ENCODE data around the gene SLIT1. TPM values are rescaled to one million over a fixed set of nuclear protein-coding genes. Genes with fewer than 3 reads are reported as not detected.

The SLIT1 gene
- total RNA-seq, 1 donor from 2014 or later: 0.08 TPM

DNA sequence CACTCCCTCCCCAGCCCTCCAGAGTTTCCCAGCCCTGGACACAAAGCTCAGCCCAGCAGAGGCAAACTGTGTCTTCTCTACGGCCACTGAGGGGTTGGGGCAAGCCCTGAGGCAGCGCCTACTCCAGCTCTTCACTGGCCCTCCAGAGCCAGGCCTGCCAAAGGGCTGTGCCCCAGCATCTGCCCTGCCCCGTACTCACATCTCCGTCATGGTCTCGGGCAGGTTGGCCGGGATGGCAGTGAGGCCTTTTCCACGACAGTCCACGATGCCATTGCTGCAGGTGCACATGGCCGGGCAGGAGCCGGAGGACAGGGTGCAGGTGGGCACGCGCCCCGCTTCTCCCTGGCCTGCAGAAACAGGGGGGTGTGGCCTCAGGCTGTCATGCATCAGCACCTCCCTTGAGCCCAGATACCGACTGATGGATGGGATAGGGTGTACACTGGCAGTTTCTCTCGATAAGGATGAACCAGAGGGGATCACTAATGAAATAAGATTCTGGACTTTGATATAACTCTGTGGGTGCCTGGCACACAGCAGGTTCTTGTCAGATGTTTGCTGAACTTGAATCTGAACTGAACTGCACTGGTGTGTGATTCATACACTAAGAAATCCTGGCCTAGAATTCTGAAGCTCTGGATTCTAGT is 125.2 kb downstream of the SLIT1 start:
- no peak for ATAC-seq
- intact Hi-C loops (cut with DNase I): no loop called here

DNA sequence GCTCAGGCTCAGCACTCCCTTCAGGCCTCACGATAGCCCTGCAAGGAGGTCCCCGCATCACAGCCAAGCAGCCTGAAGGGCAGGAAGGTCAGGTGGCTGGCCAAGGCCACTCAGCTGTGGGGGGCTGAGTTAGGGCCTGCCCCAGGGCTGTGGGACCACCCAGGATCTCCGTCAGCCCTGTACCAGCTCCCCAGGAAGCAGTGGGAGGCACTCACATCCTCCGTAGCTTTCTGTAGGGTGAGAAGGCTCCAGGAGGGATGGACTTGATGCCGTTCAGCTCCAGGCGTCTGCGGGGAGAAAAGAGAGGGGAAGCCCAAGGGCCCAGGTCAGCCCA is 125.9 kb downstream of the SLIT1 start:
- intact Hi-C loops (cut with DNase I): no loop called here
- no peak for ATAC-seq

More for the DNA sequence above, 125.2 kb downstream of the SLIT1 start:
- DNase-seq (ENCODE audit: missing footprints): no peak

DNA sequence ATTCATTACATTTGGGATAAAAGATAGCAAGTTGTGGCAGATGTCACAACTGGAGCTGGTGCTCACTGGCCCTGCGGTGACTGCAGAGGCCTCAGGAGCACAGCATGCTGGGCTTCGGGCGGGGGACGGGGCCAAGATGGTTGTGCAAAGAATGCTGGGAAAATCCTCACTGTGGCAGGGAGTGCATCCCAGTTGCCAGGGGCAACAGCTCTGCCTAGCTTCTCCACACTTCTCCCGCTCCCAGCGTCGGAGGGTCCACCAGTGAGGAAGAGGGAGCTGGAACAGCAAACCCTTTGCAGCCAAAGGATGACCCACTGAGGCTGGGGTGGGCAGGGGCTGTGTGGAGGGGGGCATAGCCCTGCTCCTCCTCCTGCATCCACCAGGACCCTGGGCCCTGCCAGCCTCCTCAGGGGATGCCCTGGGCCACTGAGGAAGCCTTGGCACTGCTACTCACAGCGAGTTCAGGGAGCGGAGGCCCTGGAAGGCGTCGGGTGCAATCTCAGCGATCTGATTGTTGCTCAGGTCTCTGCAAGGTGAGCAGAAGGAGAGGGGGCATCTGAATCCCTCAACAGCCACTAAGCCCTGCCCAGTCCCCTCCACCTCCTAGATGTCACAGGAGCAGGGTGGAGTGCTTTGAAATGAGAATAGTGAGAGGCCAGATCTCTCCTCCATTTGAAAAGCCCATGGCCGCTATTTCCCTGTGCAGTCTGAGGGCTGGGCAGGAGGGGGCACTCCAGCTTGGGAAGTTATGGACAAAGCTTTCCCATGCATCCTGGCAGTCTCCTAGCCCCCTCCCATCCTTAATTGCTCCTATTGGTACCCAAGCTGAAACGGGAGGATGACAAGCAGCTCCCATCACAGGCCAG is 126.5 kb downstream of the SLIT1 start:
- DNase-seq (ENCODE audit: missing footprints) (no peak), ATAC-seq (no peak)
- intact Hi-C loops (cut with DNase I): no loop called here

More for the DNA sequence above, 125.9 kb downstream of the SLIT1 start:
- no peak for DNase-seq (ENCODE audit: missing footprints)

DNA sequence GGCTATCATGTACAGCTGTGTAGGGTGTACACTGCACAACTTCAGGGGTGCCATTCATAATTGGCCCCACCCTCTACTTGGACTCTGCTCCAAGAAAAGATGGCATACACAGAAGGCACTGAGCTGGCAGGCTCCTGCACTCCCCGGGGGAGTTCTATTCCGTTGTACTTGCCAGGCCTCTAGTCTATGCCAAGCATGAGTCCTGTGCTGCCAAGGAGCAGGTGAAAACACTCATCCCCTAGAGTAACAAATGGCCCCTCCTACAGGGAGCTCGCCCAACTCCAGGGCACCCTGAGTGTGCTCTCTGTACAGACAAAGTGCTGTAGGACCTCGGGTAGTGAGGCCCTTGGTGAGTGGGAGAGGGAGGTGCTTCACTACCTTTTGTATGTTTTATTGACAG is 127.2 kb downstream of the SLIT1 start:
- peak; percentile 82 for ATAC-seq
- intact Hi-C loops (cut with DNase I): no loop called here
- DNase-seq (ENCODE audit: missing footprints): no peak

DNA sequence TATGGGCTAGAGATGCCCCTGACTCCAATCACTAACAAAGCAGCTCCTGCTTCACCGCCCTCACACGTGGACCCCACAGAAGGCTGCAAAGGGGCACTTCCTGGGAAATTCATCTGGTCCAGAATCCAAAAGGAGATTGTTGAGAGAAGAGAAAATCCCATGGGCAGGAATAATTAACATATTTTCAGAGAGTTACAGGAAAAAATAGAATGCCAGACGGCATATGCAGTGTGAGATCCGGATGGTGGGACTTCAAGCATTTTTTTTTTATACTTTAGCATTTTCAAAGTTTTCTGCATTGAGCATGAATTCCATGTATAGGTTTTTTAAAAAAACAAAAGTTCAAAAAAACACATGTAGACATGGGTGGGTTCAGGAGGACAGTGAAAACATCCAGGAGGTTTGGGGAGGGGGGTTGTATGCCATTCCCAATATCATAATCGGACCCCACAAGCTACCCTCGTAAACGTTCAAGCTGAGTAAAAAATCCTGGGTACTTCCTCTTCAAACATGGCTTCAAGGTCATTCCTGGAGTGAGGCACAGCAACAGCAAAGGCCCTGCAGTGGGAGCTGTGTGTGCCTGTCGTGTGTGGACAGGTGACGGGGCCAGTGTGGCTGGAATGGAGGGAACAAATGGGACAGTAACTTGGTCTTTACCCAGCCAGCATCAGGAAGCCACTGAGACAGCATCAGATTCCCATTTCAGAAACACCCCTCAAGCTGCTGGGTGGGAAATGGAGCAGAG is 128.1 kb downstream of the SLIT1 start:
- ATAC-seq (no peak), DNase-seq (ENCODE audit: missing footprints) (no peak)
- intact Hi-C loops (cut with DNase I): no loop called here

DNA sequence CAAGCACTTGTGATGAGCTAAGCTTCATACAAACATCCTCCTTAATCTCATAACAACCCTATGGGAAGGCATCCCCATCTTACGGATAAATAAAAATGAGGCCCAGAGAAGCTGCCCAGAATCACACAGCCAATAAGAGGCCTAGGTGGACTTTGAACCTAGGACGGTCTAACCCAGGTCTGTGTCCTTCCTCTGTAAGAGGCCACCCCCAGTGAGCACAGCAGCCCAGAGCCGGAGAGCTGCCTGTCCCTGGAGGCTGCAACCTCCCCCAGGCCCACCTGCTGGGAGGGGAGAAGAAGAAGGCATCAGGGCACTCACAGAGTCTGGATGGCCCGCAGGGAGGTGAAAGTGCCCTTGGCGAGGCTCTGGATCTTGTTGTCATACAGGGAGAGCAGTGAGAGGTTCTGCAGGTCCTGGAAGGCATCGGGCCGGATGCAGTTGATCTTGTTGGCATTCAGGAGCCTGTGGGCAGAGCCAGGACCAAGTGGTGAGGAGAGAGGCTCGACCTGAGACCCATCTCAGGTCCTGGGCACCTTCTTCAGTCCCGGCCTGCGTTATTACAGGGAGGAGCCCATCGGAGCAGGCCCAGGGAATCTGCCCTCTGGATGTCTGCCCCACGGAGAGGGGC is 129.6 kb downstream of the SLIT1 start:
- intact Hi-C loops (cut with DNase I): no loop called here
- ATAC-seq (no peak), DNase-seq (ENCODE audit: missing footprints) (no peak)

DNA sequence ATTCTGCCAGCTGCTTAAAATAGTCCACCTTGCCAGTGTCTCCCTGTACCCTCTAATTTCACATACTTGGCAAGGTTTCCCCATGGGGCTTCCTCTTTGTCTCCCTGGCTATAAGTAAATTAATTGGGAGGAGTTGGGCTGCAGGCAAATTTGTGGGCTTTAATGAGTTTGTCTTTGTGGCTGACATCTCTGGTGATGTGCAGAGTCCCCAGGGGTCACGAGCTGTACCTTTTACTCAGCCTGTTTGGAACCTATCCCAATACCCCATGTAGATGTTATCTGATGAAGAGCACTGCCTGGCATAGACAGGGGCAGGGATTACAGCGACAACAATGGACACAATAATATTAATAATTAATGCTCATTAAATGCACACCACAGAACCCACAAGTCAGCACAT is 132.5 kb downstream of the SLIT1 start:
- ATAC-seq (no peak), DNase-seq (ENCODE audit: missing footprints) (no peak)
- intact Hi-C loops (cut with DNase I): no loop called here

DNA sequence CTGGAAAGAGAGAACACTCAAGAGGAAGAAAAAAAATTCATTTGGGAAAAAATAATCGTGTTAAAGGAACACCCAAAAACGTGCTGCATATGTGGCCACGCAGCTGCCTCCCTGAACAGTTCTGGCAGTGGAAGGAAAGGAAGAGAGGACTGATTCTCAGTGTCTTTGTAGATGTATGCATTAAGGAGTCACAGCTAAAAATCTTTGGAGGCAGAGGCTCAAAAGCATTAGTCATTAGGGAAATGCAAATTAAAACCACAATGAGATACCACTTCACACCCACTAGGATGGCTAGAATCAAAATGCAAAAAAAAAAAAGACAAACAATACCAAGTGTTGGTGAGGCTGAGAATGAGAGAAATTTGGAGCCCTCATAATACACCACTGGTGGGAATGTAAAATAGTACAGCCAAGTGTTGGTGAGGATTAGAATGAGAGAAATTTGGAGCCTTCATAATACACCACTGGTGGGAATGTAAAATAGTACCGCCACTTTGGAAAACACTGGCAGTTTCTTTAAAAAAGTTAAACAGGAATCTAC is 134.7 kb downstream of the SLIT1 start:
- DNase-seq (ENCODE audit: missing footprints) (no peak), ATAC-seq (no peak)
- intact Hi-C loops (cut with DNase I): no loop called here

DNA sequence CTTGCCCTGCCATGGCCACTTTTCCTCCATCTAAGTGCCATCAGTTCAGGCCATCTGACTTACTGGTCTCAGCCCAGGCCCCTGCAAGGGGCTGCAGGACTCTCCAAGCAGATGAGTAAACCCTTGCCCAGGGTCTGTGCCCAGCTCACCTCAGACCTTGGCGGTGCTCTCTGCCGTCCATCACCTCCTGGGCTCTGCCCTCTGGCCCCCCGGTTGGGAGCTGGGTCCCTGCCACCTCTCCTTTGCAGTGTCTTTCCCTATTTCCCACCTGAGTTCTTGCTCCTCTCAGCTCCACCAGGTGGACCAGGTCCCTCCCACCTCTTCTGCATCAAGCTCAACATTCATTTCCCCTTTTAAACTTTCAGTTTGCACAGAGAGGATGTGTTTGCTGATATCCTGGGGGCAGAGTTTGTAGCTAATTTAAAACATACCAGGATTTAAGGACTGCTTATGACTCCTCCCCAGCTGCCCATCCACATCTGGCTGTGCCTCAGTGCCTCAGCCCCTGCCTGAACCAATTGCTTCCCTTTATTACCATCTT is 135.5 kb downstream of the SLIT1 start:
- intact Hi-C loops (cut with DNase I): no loop called here
- DNase-seq (ENCODE audit: missing footprints): no peak
- ATAC-seq: no peak

DNA sequence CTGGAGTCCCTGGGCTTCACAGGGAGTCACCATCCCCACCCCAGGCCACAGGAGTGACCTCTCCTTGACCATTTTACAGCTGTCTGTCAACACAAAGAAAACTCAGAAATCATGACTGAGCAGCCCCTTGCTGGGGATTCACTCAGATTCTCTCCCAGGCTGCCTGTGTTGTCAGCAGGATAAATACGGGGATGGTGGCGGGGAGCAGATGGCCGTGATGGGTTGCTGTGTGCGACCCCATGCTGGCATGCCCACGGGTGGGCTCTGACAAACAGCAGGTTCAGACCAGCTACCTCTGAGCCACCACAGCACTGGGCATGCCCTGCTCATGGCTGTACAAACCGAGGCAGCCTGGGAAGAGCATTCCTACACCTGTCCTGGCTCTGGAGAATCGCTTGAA is 136.1 kb downstream of the SLIT1 start:
- intact Hi-C loops (cut with DNase I): no loop called here
- ATAC-seq: no peak

DNA sequence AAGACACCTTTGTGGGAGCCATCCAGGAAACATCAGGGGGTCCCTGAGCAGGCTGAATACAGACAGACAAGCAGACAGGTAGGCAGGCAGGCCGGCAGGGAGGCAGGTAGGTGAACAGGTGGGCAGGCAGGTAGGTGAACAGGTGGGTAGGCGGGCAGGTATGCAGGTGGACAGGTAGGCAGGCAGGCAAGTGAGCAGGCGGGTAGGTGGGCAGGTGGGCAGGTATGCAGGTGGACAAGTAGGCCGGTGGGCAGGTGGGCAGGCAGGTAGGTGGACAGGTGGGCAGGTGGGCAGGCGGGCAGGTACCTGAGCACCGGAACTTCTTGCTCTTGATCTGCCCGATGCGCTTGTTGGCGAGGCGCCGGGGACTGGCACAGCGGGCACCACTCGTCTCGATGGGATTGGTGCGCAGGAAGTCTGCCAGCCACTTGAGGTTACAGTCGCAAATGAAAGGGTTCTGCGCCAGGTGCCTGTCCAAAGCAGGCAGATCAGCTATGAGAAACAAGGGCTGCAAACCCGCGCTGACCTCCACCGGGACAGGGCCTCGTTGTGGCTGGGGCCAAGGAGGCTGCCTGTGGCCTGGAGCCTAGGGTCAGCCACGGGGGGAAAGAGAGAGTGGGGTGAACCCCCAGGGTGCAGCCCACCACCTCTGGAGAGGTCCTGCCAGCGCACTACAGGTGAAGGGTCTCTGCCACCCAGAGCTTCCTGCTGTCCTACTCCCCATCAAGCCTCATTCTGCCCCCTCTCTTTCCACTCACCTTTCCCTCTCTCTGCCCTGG is 136.9 kb downstream of the SLIT1 start:
- DNase-seq (ENCODE audit: missing footprints) (no peak), ATAC-seq (no peak)
- intact Hi-C loops (cut with DNase I): no loop called here

More for the DNA sequence above, 136.1 kb downstream of the SLIT1 start:
- DNase-seq (ENCODE audit: missing footprints): no peak

DNA sequence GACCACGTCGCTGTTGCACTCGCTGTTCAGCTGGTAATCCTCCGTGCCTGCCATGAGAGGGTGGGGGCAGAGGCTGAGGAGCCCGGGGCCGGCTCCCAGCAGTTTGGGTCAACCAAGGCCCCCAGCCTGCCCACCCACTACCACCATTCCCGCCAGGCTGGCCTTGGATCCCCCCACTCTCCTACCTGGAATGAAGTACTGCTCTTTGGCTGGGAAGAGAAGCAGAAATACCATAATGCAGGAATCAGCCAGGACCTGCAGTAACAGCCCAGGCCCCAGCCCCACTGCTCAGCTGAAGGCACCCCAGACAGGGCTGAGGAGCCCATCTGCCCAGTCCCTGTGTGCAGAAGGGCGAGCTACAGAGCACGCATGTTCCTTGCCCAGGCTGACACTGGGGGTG is 138.0 kb downstream of the SLIT1 start:
- ATAC-seq: no peak
- intact Hi-C loops (cut with DNase I): no loop called here
- no peak for DNase-seq (ENCODE audit: missing footprints)

DNA sequence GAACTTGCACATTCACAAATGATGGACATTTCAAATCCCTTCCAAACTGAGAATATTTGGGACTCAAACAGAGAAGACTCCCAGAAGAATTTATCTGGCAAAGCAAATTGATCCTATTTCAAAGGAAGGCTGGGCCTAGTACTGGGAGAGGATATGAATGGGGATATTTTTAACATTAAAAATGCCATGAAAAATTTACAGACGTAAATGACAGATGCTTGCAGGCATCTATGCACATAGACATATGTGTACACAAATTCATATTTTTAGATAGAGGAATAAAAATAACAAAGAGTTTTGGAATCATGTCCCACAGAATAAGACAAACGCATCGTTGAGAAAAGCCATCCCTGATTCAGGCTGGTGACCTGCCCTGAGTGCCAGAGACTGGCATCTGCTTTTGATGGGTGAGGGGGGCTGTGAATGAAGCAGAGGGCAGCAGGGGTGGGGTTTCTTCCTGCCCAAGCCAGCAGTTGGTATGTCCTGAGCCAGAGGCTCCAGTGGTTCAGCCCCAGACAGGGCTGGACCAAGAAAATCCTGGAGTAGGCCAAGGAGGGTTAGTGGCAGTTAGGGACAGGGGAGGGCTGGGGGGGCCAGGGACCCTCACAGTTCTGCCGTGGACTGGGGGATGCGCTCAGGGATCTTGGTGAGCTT is 138.5 kb downstream of the SLIT1 start:
- no peak for DNase-seq (ENCODE audit: missing footprints)
- no peak for ATAC-seq
- intact Hi-C loops (cut with DNase I): no loop called here

DNA sequence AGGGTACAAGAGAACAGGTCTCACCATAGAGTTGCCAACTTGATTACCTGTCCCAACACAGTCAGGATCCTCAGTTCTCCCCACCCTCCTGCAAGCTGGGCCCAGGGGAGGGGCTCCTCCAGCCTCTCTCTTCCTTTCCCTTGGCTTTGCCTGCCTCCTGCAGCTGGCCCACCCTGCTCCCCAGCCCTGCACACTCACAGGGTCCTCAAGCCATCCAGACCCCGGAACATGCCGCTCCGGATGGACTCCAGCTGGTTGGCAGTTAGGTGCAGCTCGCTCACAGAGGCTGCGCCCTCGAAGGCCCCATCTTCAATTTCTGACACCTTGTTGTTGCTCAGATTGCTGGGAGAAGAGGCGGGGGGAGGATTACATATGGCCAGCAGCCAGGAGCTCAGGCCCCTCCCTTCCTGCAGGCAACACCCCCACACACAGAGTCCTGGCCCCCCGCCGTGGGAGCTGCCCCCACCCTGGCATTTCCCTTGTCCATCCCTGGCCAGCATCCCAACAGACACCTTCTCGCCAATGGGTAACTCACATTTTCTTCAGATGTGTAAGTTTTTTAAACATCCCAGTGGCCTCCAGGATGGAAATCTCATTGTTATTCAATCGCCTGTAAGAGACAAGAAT is 139.2 kb downstream of the SLIT1 start:
- intact Hi-C loops (cut with DNase I): no loop called here
- no peak for DNase-seq (ENCODE audit: missing footprints)
- ATAC-seq: no peak

DNA sequence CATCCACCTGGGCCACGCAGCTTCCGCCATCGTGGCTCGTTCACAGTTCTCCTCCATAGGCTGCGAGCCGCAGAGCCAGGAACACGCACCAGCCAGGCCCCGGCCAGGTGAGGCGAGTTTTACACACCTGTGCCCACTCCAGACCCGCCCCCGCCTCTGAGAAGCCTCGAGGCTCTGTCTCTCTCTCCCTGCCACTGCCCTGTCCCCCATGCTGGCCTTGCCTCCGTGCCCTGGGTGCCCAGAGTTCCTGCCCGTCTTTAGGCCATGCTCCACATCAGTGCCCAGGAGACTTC is 142.2 kb downstream of the SLIT1 start:
- ATAC-seq (no peak), DNase-seq (ENCODE audit: missing footprints) (no peak)
- intact Hi-C loops (cut with DNase I): no loop called here

DNA sequence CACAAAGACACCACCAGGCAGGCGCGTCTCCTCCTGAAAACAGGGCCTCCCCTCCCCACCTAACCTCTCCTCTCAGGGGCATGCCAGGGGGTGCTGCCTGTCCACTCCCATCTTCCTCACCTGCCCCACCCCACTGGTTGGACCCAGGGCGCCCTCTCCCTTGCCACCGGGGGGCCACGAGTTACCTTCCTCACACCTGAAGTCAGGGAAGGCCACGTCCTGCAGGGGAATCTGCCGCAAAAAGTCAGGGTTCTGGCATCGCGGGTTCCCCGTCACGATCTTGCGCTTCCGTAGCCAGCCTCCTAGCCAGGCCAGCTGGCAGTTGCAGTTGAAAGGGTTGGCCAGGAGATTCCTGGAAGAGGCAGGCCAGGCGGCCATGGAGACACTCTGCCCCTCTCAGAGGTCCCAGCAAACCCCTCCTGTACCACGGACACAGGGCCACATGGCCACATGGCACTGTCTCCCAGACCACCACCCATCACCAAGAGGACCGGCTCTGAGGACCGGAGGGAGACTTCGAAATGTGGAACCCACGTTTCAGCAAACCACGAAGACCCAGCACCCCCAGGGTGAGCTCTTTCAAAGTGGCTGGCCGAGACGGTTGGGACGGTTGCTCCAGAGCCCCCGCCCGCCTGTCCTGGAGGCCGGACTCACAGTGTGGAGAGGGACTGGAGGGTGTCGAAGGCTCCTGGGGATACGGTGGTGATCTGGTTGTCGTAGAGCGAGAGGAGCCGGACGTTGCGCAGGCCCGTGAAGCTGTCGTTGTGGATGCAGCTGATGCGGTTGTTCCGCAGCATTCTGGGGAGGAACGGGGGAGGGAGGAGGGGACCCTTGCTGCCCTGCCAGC is 142.8 kb downstream of the SLIT1 start:
- no peak for DNase-seq (ENCODE audit: missing footprints)
- intact Hi-C loops (cut with DNase I): no loop called here
- no peak for ATAC-seq

DNA sequence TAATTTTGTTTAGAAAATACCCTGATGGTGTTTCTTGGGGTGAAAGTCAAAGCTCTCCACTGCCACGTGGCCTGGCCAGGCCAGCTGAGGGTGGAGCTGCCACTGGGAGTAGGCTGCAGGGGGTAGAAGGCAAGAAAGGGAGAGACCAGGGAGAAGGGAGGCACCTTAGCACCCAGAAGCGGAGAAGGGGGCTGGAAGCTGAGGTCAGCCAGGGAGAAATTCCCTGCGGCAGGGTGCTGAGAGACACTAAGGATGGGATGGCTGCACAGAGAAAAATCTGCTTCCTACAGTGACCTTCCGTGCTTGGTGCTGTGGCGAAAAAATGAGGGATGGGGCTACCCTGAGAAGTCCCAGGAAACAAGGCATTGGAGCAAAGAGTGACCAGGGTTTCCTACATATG is 143.7 kb downstream of the SLIT1 start:
- DNase-seq (ENCODE audit: missing footprints) (no peak), ATAC-seq (no peak)
- intact Hi-C loops (cut with DNase I): no loop called here
